H1 (cell line): ENCODE measurements around the gene CACNA1C.

Source experiments
- CTCF ChIP-seq, 3 experiments: IDR thresholded peaks; 1 replicate in 2 of 3; 2 replicates in 1 of 3; pipeline versions ENCODE4 v1.5.1 to v1.6.1; 2011; ENCODE audit warnings: low read length in 3 of 3, mild to moderate bottlenecking in 3 of 3, inconsistent platforms in 2 of 3, low read depth in 1 of 3, moderate library complexity in 1 of 3; ENCODE audit not compliant: insufficient read depth in 1 of 3; ENCODE audit errors: control extremely low read depth in 1 of 3
- POLR2AphosphoS5 ChIP-seq: IDR thresholded peaks from 2 replicates; pipeline ENCODE4 v1.6.1; 2011; ENCODE audit warnings: low read depth, low read length
- SIN3A ChIP-seq, 2 experiments: IDR thresholded peaks in 1 of 2; conservative IDR thresholded peaks in 1 of 2; 2 replicates each; pipeline ENCODE4 v1.6.1; 2011 to 2012; ENCODE audit warnings: low read length in 2 of 2, improper control_type of control experiment in 1 of 2, low read depth in 1 of 2, mild to moderate bottlenecking in 1 of 2
- ZNF274 ChIP-seq: IDR thresholded peaks from 2 replicates; pipeline ENCODE4 v1.7.0; 2012; ENCODE audit warnings: low read length, borderline replicate concordance; ENCODE audit errors: extremely low read depth

- TF ChIP-seq SIN3A (conservative IDR thresholded peaks at IDR 0.05 in 1 of 2, IDR thresholded peaks at IDR 0.05 in 1 of 2; ENCODE audit: low read depth in 1 of 2, low read length in 2 of 2): no peak
- no peak for TF ChIP-seq ZNF274
- TF ChIP-seq CTCF (IDR thresholded peaks at IDR 0.05; ENCODE audit: control extremely low read depth in 1 of 3, insufficient read depth in 1 of 3, low read depth in 1 of 3, low read length in 3 of 3): no peak
- no peak for TF ChIP-seq POLR2AphosphoS5
Measured at GRCh38 chr12:2406903-2407302, 354.1 kb downstream of the CACNA1C start.
